NCI-H2081 (cell line): Measurements from ENCODE around the gene SEZ6L.

ENCODE experiments used
- DNase-seq, 2 experiments: peaks; one replicate each; lab custom pipeline; 2025; lab: John Stamatoyannopoulos, UW

SEZ6L gene

DNA sequence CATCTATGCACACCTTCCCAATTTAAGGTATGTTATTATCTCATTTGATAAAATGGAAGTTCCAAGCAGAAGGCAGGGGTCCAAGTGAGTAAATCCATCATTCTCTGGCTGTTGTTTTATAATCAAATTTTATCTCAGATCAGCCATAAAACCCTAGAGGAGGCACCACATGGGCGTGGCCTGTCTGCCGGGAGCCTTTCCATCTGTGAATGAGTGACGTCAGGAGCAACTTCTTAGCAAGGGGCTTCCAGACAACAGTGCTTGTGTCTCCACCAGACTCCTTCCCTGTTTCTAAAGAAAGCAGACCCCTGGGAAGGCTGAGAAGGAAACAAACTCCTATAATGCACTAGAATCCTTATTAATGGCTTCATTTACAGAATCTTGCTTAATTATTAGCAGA is 13.5 kb downstream of the SEZ6L start:
- no peak for DNase-seq

GRCh38 chr22:26185190-26185589 is 15.9 kb downstream of the SEZ6L start:
- DNase-seq: no peak

GRCh38 chr22:26188341-26188740 is 19.1 kb downstream of the SEZ6L start:
- DNase-seq: no peak

GRCh38 chr22:26194313-26194712 is 25.1 kb downstream of the SEZ6L start:
- no peak for DNase-seq

GRCh38 chr22:26194877-26195276 is 25.6 kb downstream of the SEZ6L start:
- no peak for DNase-seq

- DNase-seq: no peak
Observed at GRCh38 chr22:26196657-26197056, 27.4 kb downstream of the SEZ6L start.

DNA sequence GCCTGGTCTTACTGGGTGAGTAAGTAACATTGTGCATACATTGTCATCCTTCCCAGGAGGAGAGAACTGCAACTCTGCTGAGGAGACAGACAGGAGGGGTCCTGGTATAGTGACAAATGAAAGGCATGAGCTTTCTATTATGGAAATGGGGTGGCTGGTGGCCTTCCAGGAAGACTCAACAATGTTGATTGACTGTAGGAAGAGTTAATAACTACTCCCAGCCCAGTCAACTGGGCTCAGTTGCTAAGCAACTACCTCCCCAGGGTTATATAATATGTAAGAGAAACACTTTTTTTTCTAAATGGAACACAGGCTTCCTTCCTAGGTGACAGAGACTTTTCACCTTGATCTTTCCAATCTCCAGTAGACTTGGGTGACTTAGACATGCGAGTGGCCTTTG is 28.2 kb downstream of the SEZ6L start:
- no peak for DNase-seq

DNA sequence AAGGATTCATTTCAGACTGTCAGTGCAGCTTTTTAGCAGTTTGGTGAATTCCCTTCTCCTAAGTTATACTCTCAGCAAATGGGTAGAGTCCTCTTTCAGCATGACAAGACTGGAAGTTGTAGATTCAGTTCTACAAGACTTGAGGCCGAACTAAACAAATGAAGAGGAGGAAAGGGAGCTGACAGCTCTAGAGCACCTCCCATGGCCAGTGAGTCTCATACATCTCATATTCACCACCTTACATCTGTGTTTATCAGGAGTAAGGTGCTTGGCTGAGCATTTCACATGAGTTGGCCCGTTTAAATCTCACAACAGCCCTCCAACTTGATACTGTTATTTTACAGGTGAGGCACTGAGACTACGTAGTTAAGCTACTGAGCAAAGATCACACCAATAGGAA is 30.4 kb downstream of the SEZ6L start:
- DNase-seq: no peak

DNA sequence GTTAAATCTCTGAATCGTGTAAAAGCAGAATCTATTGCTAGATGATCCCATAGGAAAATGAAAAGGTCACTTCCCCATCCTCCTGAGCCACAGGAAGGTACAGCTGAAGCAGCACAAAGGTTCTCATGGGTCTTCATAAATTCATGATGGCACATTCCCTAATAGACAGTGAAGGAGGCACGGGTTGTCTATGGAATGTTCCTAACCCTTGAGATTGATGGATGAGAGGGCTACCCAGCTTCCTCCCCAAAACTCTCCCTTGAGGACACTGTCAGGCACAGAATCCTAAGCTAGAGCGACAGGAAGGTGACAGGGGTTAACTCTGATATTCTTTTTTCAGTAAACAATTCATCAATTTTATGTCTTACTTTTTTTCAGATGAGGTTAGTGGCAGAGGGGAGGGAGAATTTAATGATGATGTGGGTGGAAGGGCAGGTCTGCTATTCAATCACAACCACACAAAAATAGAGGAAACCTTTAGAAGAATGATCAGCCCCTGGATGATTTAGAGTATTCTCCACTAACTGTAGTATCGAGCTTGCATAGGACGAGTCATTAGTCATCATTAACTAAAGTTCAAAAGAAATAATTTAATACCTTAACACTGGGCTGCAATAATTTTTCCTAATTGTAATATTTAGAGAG is 33.1 kb downstream of the SEZ6L start:
- DNase-seq: no peak

DNA sequence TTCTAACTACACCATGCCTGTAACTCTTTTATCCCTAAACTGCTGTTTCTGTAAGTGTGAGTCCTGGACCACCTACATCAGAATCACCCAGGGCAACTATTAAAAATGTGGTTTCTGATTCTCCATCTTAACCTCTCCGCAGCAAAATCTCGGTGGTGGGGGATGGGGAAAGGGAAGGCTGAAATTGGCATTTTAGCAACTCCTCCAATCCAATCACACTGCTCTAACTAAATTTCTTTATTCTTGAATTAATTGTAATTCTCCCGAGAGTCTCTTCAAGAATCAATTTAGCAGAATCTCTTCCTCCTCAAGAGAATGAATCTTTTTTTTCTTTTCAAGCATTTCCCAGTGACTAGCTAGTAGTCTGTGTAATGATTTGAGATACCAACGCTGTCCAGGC is 36.2 kb downstream of the SEZ6L start:
- DNase-seq: no peak

- peak in 1 of 2 experiments; percentile 19 for DNase-seq
Observed at GRCh38 chr22:26210334-26210733, 41.1 kb downstream of the SEZ6L start.

DNA sequence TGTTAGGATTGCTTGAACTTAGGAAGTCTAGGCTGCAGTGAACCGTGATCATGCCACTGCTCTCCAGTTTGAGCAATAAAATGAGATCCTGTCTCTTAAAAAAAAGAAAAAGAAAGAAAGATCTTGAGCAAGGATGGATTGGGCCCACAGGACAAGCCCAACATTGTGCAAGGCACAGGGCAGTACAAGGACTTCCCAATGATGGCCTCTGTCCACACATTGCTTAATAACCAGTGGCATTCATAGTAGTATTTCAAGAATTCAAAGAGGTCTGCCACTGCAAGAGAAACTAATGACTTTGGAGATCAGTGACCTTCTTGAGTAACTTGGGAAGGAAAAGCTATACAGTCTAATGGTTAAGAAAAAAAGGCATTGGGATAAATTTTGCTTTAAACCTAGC is 44.6 kb downstream of the SEZ6L start:
- DNase-seq: no peak

GRCh38 chr22:26214466-26214865 is 45.2 kb downstream of the SEZ6L start:
- no peak for DNase-seq

DNA sequence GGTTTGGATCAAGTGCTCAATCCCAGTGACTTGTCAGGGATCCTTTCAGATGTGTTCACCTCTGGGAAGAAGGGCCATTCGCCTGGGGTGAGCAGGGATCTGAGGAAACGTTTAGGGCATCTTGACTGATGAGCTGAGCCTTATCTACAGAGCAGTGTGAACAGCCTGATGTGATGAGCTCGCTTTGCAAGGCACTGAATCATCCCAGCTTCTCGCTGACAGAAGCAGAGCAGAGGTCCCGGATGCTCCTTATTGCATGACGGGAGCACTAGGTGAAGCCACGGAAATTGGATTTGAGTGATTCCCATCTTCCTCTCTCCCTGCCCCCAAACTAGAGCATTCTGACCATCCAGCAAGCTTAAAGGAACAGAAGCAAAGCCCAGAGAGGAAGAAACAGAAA is 46.5 kb downstream of the SEZ6L start:
- DNase-seq: no peak

DNA sequence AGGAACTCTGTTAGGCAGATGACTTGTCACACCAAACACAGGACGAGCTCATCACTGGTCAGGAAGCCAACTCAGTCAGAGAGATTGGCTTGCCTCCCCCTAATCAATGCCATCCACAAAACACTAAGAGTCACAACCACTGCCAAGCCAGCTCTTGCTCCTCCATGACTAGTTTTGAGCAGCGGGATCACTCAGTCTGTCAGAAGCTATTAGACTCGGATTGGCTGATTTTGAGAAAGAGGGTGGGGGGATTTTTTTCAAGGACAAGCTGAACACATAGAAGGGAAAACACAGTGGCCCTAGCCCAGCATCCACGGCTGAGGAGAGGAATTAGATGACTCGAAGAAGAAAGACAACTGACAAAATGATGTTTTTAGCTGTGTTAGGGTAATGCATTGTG is 55.9 kb downstream of the SEZ6L start:
- DNase-seq: peak in 1 of 2 experiments; percentile 1

DNA sequence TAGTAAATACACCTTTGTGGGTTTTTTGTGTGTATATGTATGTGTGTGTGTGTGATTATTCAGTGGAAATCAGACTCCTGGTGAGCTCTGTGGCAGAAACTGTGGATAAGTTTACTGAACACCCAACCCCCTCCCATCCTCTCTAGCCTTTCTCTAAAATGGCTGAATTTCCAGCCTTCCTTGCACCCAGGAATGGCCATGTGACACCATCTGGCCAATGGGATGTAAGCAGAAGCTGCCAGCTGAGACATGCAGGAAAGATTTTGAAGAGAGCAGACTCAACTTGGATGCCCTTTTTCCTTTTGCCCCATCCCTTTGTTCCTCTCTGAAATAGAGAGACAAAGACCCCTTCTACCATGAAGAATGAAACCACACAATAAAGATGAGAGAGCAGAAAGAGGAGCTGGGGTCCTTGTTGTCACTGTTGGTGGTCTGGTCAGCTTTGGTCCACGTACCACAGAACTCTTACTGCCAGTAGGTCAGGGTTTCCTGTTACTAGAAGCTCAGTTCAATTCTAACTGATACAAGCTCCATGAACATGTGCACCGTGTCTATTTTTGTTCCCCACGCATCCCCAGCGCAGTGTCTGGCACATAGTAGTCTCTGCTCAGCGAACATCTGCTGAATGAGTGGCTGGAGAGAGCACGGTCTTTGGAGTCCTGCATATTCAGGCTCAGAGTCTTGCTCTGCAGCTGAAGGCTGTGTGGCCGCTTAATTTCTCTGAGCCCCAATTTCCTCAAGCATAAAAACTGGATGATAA is 57.5 kb downstream of the SEZ6L start:
- no peak for DNase-seq

- no peak for DNase-seq
Observed at GRCh38 chr22:26229910-26230309, 60.6 kb downstream of the SEZ6L start.

DNA sequence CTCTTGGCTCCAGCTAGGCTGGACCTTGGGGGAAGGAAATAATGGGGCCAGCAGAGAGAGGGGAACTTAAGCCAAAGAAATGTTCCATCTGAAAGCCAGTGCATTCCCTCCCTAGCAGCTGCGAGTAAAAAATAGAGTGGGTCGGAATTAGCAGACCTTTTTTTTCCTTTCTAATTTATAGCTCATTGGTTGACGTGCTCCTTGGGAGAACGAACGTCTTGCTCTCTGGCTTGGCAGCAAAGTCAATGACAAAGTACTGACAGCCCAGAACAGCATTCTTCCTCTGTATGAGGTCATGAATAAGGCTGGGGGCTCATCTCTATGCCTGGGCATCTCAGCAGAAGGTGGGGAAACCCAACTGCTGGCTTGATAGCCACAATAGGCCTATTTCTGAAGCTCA is 65.0 kb downstream of the SEZ6L start:
- no peak for DNase-seq

DNA sequence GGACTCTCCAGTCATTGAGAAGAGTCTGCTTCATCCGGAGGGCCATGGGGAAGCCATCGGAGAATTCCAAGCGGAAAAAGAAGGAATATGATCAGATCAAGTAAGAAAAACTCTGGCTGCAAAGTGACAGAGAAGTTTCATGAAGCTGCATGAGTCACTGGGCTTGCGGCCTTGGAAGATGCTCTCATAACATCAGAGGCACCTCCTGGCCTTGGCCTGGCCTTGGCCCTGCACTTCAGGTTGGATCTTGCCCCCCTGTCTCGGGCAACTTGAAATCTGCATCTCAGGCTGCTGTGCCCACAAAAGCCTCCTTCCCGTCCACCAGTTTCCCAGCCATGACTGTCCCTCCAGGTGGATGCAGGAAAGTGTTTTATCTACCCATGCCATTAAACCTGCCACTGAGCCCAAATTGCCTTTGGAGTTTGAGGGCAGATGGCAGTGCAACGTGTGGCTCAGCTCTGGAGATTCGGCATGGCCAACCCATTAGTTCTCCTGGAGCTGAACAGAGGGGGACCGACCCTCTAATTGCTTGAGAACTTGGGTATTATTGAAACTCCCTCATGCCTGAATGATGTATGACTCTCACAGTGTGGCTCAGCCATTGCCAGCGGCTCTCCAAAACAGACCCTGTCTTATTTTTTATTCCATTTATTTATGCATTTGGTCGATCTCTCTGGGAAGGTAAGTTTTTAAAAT is 66.7 kb downstream of the SEZ6L start:
- peak in 1 of 2 experiments; percentile 19 for DNase-seq

- DNase-seq: no peak
Observed at GRCh38 chr22:26236991-26237390, 67.7 kb downstream of the SEZ6L start.

DNA sequence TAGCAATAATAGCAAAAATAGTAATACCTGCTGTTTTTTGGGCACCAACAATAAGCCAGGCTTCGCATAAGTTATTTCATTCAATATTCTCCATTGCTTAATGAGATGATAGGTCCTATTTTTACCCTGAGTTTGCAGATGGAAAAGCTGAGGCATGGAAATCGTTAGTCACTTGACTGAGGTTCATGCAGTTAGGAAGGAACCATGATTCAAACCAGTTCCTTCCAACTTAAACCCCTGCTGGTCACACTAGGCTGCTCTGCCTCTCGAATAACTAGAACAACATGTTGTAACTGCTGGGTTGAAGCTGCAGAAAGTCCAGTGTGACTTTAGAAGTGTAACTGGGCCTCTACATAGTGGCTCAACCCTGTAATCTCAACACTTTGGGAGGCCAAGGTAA is 69.3 kb downstream of the SEZ6L start:
- DNase-seq: no peak

- no peak for DNase-seq
Observed at GRCh38 chr22:26239581-26239980, 70.3 kb downstream of the SEZ6L start.

DNA sequence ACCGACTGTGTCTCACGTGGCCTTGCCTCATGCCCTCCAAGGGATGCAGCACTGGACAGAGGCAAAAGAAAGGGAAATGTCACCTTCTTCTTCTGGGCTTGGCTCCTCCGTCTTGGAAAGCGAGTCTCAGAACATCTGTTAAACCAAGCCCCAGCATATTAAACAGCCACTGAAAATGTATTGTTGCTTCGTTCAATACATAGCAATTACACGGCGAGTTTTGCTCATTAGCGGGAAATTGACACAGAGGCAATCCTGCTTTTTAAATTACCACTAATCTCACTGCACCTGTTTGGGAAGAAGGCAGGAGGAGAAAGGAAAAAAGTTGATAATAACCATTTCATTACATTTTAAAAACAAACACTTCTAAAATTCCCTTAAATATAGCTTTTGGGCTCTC is 72.1 kb downstream of the SEZ6L start:
- peak in 1 of 2 experiments; percentile 24 for DNase-seq
